ENCODE measurements around the gene RRM1. TPM values are rescaled to one million over a fixed set of nuclear protein-coding genes. Genes with fewer than 3 reads are reported as not detected.

RRM1 gene
- total and polyA plus RNA-seq, 9 of the 15 experiments (the other 6 are each of a cell fraction or from before 2014, with no cell fraction given) = 113 to 270 (median 163) TPM

GRCh38 chr11:4074266-4074665, 20.3 kb upstream of the RRM1 start (continued):
- TF ChIP-seq, protein P1, sequence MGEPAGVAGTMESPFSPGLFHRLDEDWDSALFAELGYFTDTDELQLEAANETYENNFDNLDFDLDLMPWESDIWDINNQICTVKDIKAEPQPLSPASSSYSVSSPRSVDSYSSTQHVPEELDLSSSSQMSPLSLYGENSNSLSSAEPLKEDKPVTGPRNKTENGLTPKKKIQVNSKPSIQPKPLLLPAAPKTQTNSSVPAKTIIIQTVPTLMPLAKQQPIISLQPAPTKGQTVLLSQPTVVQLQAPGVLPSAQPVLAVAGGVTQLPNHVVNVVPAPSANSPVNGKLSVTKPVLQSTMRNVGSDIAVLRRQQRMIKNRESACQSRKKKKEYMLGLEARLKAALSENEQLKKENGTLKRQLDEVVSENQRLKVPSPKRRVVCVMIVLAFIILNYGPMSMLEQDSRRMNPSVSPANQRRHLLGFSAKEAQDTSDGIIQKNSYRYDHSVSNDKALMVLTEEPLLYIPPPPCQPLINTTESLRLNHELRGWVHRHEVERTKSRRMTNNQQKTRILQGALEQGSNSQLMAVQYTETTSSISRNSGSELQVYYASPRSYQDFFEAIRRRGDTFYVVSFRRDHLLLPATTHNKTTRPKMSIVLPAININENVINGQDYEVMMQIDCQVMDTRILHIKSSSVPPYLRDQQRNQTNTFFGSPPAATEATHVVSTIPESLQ (CRISPR knock-in tag; IDR thresholded peaks at IDR 0.05) = no peak
- no peak for TF ChIP-seq SP2 (IDR thresholded peaks at IDR 0.05; ENCODE audit: extremely low read depth, low read depth, low read length, poor library complexity, severe bottlenecking)

DNA sequence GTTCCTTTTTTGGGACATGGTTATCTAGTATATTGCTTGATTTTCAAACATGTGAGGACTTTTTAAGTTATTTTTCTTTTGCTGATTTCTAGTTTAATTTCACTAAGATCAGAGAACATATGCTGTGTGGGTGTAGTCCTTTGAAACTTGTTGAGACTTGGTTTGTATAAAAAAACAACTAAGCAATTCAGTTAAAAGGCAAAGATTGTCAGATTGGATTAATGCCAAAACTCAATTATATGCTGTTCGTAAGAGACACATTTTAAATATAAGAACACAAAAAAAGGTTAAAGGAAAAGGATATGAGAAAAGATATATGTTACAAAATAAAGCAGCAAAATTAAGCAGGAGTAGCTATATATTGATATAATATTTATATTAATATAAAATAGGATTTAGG, 17.8 kb upstream of the RRM1 start:
- intact Hi-C loops (cut with micrococcal nuclease) (no loop called here), in situ Hi-C loops (cut with MboI) (loop anchor here (25.0 kb wide), 1 partner anchor 589 kb away; no protein-coding TSS in a partner anchor)
- H2AFZ ChIP-seq (ENCODE audit: low read depth, low read length) = no peak overlapping the region
- no peaks in the 10 kb centered on the region for H3K9me1 ChIP-seq (ENCODE audit: control insufficient read depth, insufficient read depth, low read length)
- TF ChIP-seq NFIC (IDR thresholded peaks at IDR 0.05) (peak; percentile 59), USF2 (CRISPR knock-in tag; IDR thresholded peaks at IDR 0.05) (no peak)
- 74% methylated on average over 1 of the region's 1 CpG for WGBS (ENCODE audit: insufficient coverage, low coverage, missing lambda C conversion rate)
- DNase-seq (ENCODE audit: extremely low read depth in 1 of 4, low spot score in 3 of 4) (no peak), ATAC-seq (no peak), FAIRE-seq (no peak)
- no peak overlapping the region for H3K4me2 ChIP-seq (ENCODE audit: insufficient read depth, low read length)
- no peaks in the 10 kb centered on the region for H3K79me2 ChIP-seq (ENCODE audit: control insufficient read depth, insufficient read depth, low read length)
- BruUV-seq (replicated peaks) = no TSS peak
- H3K9me3 ChIP-seq (replicated peaks; ENCODE audit: control insufficient read depth, insufficient read depth, low read depth, low read length) = no peaks in the 10 kb centered on the region
- no peaks in the 10 kb centered on the region for H4K20me1 ChIP-seq (replicated peaks; ENCODE audit: control insufficient read depth, insufficient read depth, low read length)
- no peaks in the 10 kb centered on the region for H3K4me1 ChIP-seq (replicated peaks in 1 of 2; ENCODE audit: control insufficient read depth in 2 of 2, insufficient read depth in 2 of 2, low read length in 2 of 2)
- H3K27me3 ChIP-seq (ENCODE audit: control insufficient read depth in 2 of 2, insufficient read depth in 2 of 2, low read length in 2 of 2) = no peaks in the 10 kb centered on the region
- ChIA-PET POLR2A (no interaction called here), CTCF (ENCODE audit: low intra/inter-chr PET ratio) (no interaction called here)
- H3K27ac ChIP-seq (ENCODE audit: extremely low read depth, low read depth, low read length) = no peak overlapping the region
- H3K36me3 ChIP-seq (ENCODE audit: control insufficient read depth, insufficient read depth, low read length) = peaks cover 34% of the 10 kb centered on the region
- no peak overlapping the region for H3K9ac ChIP-seq (ENCODE audit: insufficient read depth in 1 of 2, low read depth in 2 of 2, low read length in 2 of 2)
- no peak overlapping the region for H3K4me3 ChIP-seq
